Activated CD4-positive, alpha-beta T cell treated with anti-CD3 and anti-CD28 coated beads for 4 hours (primary cell): ENCODE results near the gene STEAP1.
A peak's percentile ranks its signal among the peaks of the same experiment; 100 is the strongest.
"Not testable (repeated sequence)": the region's sequence is repeated elsewhere in the genome, so short reads cannot be mapped to it uniquely, and the experiment has no call there.

Experiments used
- DNase-seq, 2 donors: peaks; one replicate each; pipeline ENCODE4 v3.0.0-alpha.2; 2020

Gene STEAP1

DNA sequence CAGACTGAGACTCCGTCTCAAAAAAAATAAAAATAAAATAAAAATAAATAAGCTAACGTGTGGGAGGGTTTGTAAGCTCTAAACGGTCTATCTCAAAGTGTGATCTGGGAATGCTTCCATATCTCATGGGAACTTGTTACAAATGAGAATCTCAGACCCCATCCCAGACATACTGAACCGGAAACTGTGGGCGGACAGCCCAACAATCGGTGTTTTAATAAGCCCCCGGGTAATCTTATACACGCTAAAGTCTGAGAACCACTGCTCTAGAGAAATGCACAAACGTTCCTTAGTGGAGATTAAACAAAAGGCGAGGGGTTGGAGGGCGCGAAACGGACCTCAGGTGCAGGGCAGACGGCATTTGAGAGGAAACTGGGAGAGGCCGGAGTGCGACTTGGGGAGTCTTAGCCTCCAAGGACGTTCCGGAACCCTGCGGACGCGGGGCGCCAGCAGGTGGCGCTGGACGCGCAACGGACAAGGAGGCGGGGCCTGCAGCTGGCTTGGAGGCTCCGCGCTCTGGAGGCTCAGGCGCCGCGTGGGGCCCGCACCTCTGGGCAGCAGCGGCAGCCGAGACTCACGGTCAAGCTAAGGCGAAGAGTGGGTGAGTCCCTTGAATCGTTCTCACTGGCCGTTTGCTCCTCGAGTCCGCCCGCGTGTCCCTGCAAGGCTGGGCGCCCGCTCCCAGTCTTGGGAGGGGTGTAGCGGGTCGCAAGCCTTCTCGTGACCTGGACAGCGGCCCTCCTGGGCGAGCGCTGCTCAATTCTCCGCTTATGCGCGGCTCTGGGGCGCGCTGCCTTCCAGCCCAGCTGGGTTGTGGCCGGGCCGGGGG is at the start of gene STEAP1:
STEAP1 (plus strand) TSS at position 527 of the 829 bp plus-strand sequence. CDS start 5,320 bp downstream, outside the sequence.
- peak; percentile 77 to 84 for DNase-seq

- DNase-seq: not testable (repeated sequence)
These were observed 39.3 kb upstream of the STEAP1 start for GRCh38 chr7:90114972-90115371.

GRCh38 chr7:90118551-90119177 is 35.6 kb upstream of the STEAP1 start:
- peak in 1 of 2 donors; percentile 4 for DNase-seq

DNA sequence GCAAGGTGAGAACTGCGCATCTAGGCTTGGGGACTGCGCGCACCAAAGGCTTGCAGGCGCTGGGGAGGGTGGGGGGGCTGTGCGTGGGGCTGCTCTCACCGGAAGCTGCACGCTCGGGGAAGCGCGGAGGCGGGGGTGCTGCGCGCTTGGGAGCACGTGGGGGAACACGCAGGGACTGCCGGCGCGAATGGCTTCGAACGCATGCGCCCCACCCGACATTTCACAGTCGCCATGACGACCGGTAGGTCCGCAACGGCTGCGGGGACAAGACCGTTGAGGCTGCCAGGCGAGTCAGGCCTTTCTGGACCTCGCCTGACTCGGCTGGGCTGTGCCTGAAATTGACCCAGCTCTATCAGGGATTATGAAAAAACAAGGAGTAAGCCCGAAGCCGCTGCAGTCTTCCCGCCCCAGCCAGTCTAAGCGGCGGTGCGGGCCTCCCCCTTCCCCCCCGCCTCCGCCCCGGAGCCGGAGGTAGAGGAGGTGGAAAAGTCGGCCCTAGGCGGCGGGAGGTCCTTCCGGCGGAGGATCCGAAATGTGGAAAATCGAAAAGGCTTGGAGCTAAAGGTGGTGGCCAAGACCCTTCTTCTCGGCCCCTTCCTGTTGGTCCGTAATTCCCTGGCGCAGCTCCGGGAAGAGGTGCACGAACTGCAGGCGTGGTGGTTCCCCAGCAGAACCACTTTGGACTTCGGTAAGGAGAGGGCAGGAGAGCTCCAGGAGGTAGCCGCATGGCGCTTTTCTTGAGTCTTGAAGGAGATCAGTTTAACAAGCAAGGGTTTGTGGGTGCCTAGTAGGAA is 34.9 kb upstream of the STEAP1 start:
- DNase-seq: peak; percentile 16 to 53

GRCh38 chr7:90120205-90120604 is 34.1 kb upstream of the STEAP1 start:
- DNase-seq: not testable (repeated sequence)

GRCh38 chr7:90131746-90132145 is 22.5 kb upstream of the STEAP1 start:
- not testable (repeated sequence) for DNase-seq

- DNase-seq: not testable (repeated sequence)
These were observed 6.9 kb upstream of the STEAP1 start for GRCh38 chr7:90147079-90147960.

DNA sequence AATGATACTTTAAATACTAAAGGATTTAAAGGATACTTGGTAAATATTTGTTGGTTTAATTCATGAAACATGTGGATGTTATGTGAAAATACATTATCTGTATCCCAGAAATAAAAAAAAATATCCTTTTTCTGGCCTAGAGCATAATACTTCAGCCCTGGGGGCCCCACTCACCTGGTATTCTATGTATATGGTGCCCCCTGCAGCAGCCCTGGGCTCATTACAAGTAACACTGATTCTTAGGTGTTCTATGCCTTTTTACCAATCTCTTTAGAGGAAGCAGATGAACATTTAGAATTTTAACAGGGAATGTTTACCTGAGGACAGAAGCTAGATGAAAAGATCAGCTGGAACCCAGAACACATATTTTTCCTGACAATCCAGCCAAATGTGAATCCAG is 4.8 kb upstream of the STEAP1 start:
- not testable (repeated sequence) for DNase-seq

- DNase-seq: not testable (repeated sequence)
These were observed 2.4 kb upstream of the STEAP1 start for GRCh38 chr7:90151884-90152283.

- peak in 1 of 2 donors; percentile 18 for DNase-seq
These were observed 1.5 kb upstream of the STEAP1 start for GRCh38 chr7:90152642-90153253.

DNA sequence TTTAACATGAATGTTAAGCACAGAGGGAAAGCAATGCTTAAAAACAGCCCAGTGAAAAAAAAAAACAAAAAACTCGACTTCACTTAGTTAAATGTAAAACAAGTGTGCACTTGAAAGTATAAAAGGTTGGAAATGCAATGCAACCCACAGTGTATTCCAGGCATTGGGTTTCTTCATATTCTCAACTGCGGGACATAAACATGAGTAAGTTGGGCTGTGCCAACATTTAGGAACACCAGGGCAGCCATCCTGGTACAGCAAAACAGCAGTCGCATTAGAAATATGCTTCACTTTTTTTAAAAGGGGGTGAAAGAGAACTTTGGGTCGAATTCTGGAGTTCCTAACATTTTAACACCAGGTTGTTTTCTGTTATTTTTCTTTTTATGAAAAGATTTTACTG is 937 bp downstream of the STEAP1 start:
- DNase-seq: no peak

DNA sequence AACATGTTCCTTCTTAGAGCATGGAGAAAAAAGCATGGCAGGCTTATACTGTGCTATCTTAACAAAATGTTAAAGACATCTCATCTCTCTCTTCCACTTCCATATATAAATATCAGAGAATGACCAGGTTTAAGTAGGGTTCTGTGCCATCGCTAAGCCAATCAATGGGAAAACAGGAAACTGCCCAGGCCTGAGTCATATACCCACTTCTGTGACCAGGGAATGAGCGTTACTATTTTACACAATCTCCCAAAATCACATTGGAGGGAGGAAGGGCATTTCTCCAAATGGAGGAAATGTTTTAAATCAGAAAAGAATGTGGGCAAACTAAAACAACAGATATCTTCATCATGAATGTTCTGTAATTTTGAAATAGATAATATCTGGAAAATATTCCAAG is 3.1 kb downstream of the STEAP1 start:
- not testable (repeated sequence) for DNase-seq

GRCh38 chr7:90157761-90158350 is 3.6 kb downstream of the STEAP1 start:
- DNase-seq: not testable (repeated sequence)

DNA sequence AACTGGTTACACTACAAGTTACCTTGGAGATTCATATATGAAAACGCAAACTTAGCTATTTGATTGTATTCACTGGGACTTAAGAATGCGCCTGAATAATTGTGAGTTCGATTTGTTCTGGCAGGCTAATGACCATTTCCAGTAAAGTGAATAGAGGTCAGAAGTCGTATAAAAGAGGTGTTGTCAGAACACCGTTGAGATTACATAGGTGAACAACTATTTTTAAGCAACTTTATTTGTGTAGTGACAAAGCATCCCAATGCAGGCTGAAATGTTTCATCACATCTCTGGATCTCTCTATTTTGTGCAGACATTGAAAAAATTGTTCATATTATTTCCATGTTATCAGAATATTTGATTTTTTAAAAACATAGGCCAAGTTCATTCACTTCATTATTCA is 9.3 kb downstream of the STEAP1 start:
- no peak for DNase-seq

GRCh38 chr7:90165724-90166123 is 11.5 kb downstream of the STEAP1 start:
- no peak for DNase-seq

DNA sequence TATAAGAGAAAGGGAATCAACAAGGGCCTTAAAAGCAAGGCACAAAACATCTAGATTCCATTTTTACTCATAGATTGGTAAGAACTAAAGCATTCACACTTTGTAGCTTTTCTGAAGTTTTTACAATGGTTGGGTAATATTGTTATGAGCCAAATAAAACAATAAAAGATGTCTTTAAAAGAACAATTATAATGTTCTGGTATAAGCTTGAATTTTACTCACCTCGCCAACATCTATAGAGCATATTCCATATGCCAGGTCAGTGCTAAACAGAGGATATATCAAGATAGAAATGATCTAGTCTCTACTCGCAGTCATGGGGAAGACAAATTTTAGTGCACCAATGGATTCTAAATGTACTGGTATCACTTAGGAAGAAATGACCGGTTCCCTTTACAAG is 11.9 kb downstream of the STEAP1 start:
- no peak for DNase-seq

- DNase-seq: no peak
These were observed 13.1 kb downstream of the STEAP1 start for GRCh38 chr7:90167361-90167760.

- no peak for DNase-seq
These were observed 15.6 kb downstream of the STEAP1 start for GRCh38 chr7:90169891-90170290.

- DNase-seq: no peak
These were observed 17.9 kb downstream of the STEAP1 start for GRCh38 chr7:90172121-90172520.

DNA sequence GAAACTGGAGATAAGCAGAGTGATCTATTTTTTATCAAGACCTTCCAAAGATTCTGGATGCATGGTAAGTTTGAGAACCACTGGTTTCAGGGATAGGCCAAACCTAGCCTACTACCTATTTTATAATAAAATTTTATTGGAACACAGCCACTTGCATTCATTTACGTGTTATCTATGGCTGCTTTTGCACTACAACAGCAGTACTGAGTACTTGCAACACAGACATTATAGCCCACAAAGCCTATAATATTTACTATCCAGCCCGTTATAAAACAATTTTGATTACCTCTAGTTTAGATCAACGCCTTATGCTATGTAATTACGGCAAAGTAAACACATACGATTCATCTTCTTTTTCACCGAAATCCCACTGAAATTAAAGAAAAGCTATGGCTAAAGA is 18.4 kb downstream of the STEAP1 start:
- DNase-seq: no peak

DNA sequence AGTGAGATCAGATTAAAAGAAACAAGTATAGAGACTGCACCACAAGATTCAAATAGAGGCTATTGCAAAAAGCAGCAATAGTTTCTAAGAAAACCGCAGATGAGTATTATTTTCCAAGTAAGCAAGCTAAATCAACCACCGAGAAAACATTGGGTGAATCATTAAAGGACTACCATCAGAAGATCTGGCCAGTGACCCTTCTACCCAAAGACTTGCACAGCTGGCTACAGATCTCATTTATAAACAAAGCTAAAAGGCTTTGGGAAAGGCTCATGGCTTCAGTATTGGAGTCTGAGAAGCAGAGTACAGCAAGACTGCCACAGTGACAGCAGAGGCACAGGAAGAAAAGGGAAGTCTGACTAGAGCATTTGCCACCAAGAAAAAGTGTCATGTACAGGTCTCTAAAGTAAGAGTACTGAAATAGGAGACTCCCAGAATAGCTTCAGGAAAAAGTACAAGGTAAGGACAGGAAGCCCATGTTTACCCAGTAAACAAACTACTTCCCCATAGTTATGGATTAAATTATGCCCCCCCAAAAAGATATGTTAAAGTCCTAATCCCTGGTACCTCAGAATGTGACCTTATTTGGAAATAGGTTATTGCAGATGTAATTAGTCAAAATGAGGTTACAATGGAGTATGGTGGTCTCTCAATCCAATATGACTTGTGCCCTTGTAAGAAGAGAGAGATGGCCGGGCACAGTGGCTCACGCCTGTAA is 19.0 kb downstream of the STEAP1 start:
- no peak for DNase-seq
